ENCODE results near the gene RRAD. TPM values are rescaled to one million over a fixed set of nuclear protein-coding genes. Genes with fewer than 3 reads are reported as not detected.

The RRAD gene
- total RNA-seq, 2 experiments from 2014 or later, result 0.34 TPM; not detected in 1

DNA sequence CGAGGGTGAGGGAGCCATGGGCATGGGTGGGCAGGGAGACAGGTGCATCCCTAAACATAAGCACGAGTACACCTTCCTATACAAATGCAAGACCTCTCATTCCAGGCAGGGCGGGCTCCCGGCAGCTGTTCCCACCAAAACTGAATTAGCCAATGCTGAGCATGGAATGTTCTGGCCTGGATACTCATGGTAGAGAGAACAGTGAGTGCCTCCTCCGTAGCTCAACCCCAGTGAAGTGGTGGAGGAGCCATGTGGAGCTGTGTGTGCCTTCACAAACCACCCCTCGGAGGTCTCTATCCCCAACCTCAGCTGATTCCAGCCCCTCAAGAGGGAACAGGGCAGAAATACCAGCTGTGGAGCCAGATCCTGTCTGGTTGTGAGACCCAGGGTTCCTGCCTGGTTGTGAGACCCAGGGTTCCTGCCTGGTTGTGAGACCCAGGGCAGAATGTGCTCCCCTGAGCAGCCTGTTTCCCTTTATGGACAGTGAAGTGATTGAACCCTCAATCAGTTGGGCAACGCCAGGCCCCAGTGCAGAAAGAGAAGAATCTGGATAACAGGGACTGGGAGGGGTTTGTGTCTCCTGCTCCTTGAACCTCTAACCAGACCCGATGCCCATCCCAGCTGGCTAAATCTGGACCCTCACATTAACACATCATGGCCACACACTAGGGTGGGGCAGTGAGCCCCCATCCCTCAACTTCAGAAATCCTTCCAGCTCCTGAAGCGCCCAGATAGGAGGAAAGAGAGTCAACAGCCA is 4.2 kb downstream of the RRAD start:
- DNase-seq (no peak), ATAC-seq (no peak)
- Mint-ChIP-seq H3K36me3 (ENCODE audit: low read depth) (no peaks in the 10 kb centered on the region), H3K9me3 (ENCODE audit: insufficient read depth) (no peaks in the 10 kb centered on the region), H3K27me3 (ENCODE audit: low read depth) (peaks cover 36% of the 10 kb centered on the region), H3K4me1 (ENCODE audit: low read depth) (peaks cover 11% of the 10 kb centered on the region), H3K27ac (no peak overlapping the region), H3K4me3 (no peak overlapping the region)
- POLR2A ChIA-PET, result interaction anchor here (1.2 kb wide), 1 partner anchor 12 kb away, joined by 3 read pairs; no protein-coding TSS in a partner anchor
- CTCF ChIA-PET, result no interaction called here

GRCh38 chr16:66920299-66920590 is 5.1 kb downstream of the RRAD start:
- Mint-ChIP-seq H3K36me3 (ENCODE audit: low read depth) (no peaks in the 10 kb centered on the region), H3K4me3 (no peak overlapping the region), H3K27ac (no peak overlapping the region), H3K9me3 (ENCODE audit: insufficient read depth) (no peaks in the 10 kb centered on the region), H3K4me1 (ENCODE audit: low read depth) (peaks cover 4% of the 10 kb centered on the region), H3K27me3 (ENCODE audit: low read depth) (peaks cover 28% of the 10 kb centered on the region)
- DNase-seq (no peak), ATAC-seq (no peak)
- CTCF ChIA-PET, result interaction anchor here (1.9 kb wide), 1 partner anchor 25 kb away, joined by 7 read pairs; no protein-coding TSS in a partner anchor
- POLR2A ChIA-PET, result no interaction called here

DNA sequence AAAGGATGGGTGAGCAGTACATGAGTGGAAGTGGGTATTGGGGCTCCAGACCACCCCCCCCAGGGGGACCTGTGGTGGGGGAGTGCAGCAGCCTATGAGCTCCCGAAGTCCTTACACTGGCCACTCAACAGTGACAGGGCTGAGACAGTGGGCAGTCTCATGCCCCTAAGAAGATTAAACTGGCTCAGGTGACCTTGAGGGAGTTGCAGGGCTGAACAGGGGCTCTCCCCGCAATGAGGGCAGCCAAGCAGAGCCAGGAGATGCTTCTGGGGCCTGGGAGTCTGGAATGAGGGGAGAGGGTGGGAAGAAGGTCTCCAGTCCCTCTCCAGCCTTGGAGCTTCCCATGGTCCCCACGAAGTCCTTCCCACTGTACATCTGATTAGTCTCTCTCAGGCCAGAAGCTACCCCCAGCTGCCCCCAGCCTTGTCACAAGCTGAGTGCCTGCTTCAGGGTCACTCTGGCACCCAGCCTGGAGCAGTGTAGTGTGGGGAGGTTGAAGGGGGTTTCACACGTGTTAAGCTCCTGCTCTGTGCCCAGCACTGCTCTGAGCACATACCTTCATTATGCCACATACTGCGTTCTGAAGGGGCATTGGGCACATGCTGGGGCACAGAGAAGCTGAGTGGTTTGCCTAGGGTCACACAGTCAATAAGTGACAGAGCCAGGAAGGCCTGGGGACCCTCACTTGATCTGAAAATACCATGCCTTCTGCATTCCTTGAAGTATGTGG is 5.6 kb downstream of the RRAD start:
- Mint-ChIP-seq H3K4me1 (ENCODE audit: low read depth) (peaks cover 4% of the 10 kb centered on the region), H3K4me3 (no peak overlapping the region), H3K27me3 (ENCODE audit: low read depth) (peaks cover 26% of the 10 kb centered on the region), H3K36me3 (ENCODE audit: low read depth) (no peaks in the 10 kb centered on the region), H3K9me3 (ENCODE audit: insufficient read depth) (no peaks in the 10 kb centered on the region), H3K27ac (no peak overlapping the region)
- ChIA-PET CTCF (interaction anchor here (1.9 kb wide), 1 partner anchor 24 kb away, joined by 7 read pairs; no protein-coding TSS in a partner anchor), POLR2A (interaction anchor here (0.8 kb wide), 1 partner anchor 14 kb away, joined by 3 read pairs; no protein-coding TSS in a partner anchor)
- DNase-seq (no peak), ATAC-seq (no peak)

GRCh38 chr16:66918803-66919568 is 6.3 kb downstream of the RRAD start, which contains the start of gene CDH16:
CDH16 (minus strand) TSS chr16:66918885; CDS start chr16:66918065, 820 bp downstream.
- H3K27ac Mint-ChIP-seq, result no peak within 1 kb of the TSS
- ChIA-PET POLR2A (interaction anchor here (0.6 to 0.8 kb wide), 3 partner anchors 8 to 15 kb away, joined by 3 read pairs; no protein-coding TSS in a partner anchor), CTCF (interaction anchor here (1.9 to 3.2 kb wide), 2 partner anchors 10 to 24 kb away, joined by 7 to 12 read pairs; no protein-coding TSS in a partner anchor)
- no peak for ATAC-seq
- no peak for DNase-seq
- H3K9me3 Mint-ChIP-seq (ENCODE audit: insufficient read depth), result no peaks in the 10 kb centered on the region
- H3K4me1 Mint-ChIP-seq (ENCODE audit: low read depth), result peaks cover 2% of the 10 kb centered on the region
- H3K4me3 Mint-ChIP-seq, result no peak within 1 kb of the TSS
- H3K36me3 Mint-ChIP-seq (ENCODE audit: low read depth), result no peaks in the 10 kb centered on the region
- peaks cover 20% of the 10 kb centered on the region for H3K27me3 Mint-ChIP-seq (ENCODE audit: low read depth)

GRCh38 chr16:66918355-66918754 is 7.0 kb downstream of the RRAD start:
- ChIA-PET POLR2A (interaction anchor here (0.6 to 0.8 kb wide), 3 partner anchors 9 to 130 kb away, joined by 3 read pairs; no protein-coding TSS in a partner anchor), CTCF (interaction anchor here (3.2 kb wide), 1 partner anchor 10 kb away, joined by 12 read pairs; no protein-coding TSS in a partner anchor)
- Mint-ChIP-seq H3K9me3 (ENCODE audit: insufficient read depth) (no peaks in the 10 kb centered on the region), H3K4me3 (no peak overlapping the region), H3K27ac (no peak overlapping the region), H3K27me3 (ENCODE audit: low read depth) (peaks cover 14% of the 10 kb centered on the region), H3K36me3 (ENCODE audit: low read depth) (no peaks in the 10 kb centered on the region), H3K4me1 (ENCODE audit: low read depth) (no peaks in the 10 kb centered on the region)
- DNase-seq (no peak), ATAC-seq (no peak)

DNA sequence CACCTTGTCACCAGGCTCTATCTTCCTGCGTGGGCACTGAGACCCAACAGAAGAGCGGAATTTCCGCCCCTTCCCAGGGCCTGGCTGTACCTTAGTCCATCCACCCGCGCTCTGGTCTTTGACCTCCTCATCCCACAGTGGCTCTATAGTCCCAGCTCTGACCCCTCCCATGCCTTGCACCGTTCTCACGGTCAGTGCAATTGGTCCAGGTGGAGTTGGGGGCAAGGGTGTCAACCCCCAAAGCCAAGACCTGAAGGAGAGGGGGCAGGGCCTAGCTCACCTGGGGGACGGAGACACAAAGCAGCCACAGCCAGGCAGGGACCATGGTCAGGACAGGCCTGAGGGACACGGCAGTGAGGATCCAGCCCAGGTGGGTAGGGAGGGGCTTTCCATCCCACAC is 7.6 kb downstream of the RRAD start:
- H3K27ac Mint-ChIP-seq, result no peak overlapping the region
- H3K36me3 Mint-ChIP-seq (ENCODE audit: low read depth), result no peaks in the 10 kb centered on the region
- ChIA-PET CTCF (interaction anchor here (3.2 kb wide), 1 partner anchor 11 kb away, joined by 12 read pairs; no protein-coding TSS in a partner anchor), POLR2A (interaction anchor here (0.6 to 0.8 kb wide), 2 partner anchors 12 to 130 kb away, joined by 3 read pairs; no protein-coding TSS in a partner anchor)
- H3K27me3 Mint-ChIP-seq (ENCODE audit: low read depth), result peaks cover 9% of the 10 kb centered on the region
- H3K4me1 Mint-ChIP-seq (ENCODE audit: low read depth), result no peaks in the 10 kb centered on the region
- no peak overlapping the region for H3K4me3 Mint-ChIP-seq
- no peaks in the 10 kb centered on the region for H3K9me3 Mint-ChIP-seq (ENCODE audit: insufficient read depth)
- no peak for ATAC-seq
- no peak for DNase-seq

DNA sequence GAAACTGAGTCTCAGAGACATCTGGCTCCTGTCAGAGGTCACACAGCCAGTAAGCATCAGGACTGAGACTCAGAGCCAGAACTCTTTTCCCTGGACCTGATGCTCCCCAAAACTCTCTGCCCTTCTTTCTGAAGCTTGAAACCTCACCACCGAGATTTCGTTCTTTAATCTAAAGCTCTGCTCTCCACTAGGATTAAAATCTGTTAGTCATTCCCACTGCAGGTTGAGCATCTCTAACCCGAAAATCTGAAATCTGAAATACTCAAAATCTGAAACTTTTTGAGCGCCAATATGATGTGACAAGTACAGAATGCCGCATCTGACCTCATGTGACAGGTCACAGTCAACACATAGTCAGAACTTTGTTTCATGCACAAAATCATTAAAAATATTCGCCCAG is 8.8 kb downstream of the RRAD start:
- no peaks in the 10 kb centered on the region for H3K36me3 Mint-ChIP-seq (ENCODE audit: low read depth)
- no peaks in the 10 kb centered on the region for H3K4me1 Mint-ChIP-seq (ENCODE audit: low read depth)
- CTCF ChIA-PET, result interaction anchor here (0.6 to 3.2 kb wide), 3 partner anchors 12 to 43 kb away, joined by 3 to 12 read pairs (median 4); no protein-coding TSS in a partner anchor
- H3K4me3 Mint-ChIP-seq, result no peak overlapping the region
- no peak for DNase-seq
- POLR2A ChIA-PET, result no interaction called here
- H3K9me3 Mint-ChIP-seq (ENCODE audit: insufficient read depth), result no peaks in the 10 kb centered on the region
- ATAC-seq, result no peak
- peaks cover 9% of the 10 kb centered on the region for H3K27me3 Mint-ChIP-seq (ENCODE audit: low read depth)
- H3K27ac Mint-ChIP-seq, result no peak overlapping the region

- ChIA-PET CTCF (no interaction called here), POLR2A (no interaction called here)
- ATAC-seq (no peak), DNase-seq (no peak)
- Mint-ChIP-seq H3K27me3 (ENCODE audit: low read depth) (peaks cover 2% of the 10 kb centered on the region), H3K36me3 (ENCODE audit: low read depth) (no peaks in the 10 kb centered on the region), H3K4me1 (ENCODE audit: low read depth) (no peaks in the 10 kb centered on the region), H3K27ac (no peak overlapping the region), H3K4me3 (no peak overlapping the region), H3K9me3 (ENCODE audit: insufficient read depth) (no peaks in the 10 kb centered on the region)
Measured at GRCh38 chr16:66915041-66915440, 10.3 kb downstream of the RRAD start.

- CTCF ChIA-PET, result no interaction called here
- Mint-ChIP-seq H3K36me3 (ENCODE audit: low read depth) (no peaks in the 10 kb centered on the region), H3K4me1 (ENCODE audit: low read depth) (no peaks in the 10 kb centered on the region), H3K4me3 (no peak overlapping the region), H3K27ac (no peak overlapping the region), H3K27me3 (ENCODE audit: low read depth) (peaks cover 2% of the 10 kb centered on the region), H3K9me3 (ENCODE audit: insufficient read depth) (no peaks in the 10 kb centered on the region)
- POLR2A ChIA-PET, result no interaction called here
- ATAC-seq, result no peak
- DNase-seq, result no peak
Measured at GRCh38 chr16:66914541-66914940, 10.8 kb downstream of the RRAD start.

- DNase-seq (no peak), ATAC-seq (no peak)
- Mint-ChIP-seq H3K4me1 (ENCODE audit: low read depth) (no peaks in the 10 kb centered on the region), H3K27ac (no peak overlapping the region), H3K9me3 (ENCODE audit: insufficient read depth) (no peaks in the 10 kb centered on the region), H3K27me3 (ENCODE audit: low read depth) (peaks cover 2% of the 10 kb centered on the region), H3K36me3 (ENCODE audit: low read depth) (no peaks in the 10 kb centered on the region), H3K4me3 (no peak overlapping the region)
- ChIA-PET CTCF (no interaction called here), POLR2A (no interaction called here)
Measured at GRCh38 chr16:66913711-66914110, 11.6 kb downstream of the RRAD start.

DNA sequence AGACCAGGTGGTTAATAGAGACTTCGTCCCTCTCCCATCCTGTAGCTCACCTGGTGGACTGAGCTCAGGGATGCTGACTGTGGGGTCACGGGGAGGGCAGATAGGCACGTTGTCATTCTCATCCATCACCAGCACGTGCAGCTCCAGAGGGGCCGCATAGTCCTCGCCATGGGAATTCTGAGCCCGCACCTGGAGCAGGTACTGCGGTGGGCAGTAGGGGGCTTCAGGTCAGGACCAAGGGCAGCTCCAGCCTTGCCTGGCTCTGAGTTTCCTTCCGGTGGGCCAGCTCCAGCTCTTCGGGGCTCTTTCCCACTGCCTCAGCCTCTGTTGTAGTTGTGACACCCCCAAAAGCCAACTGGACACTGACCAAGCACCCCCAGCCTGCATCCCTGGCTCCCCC is 12.3 kb downstream of the RRAD start:
- DNase-seq (no peak), ATAC-seq (no peak)
- Mint-ChIP-seq H3K4me3 (no peak overlapping the region), H3K36me3 (ENCODE audit: low read depth) (no peaks in the 10 kb centered on the region), H3K27ac (no peak overlapping the region), H3K4me1 (ENCODE audit: low read depth) (no peaks in the 10 kb centered on the region), H3K27me3 (ENCODE audit: low read depth) (peaks cover 2% of the 10 kb centered on the region), H3K9me3 (ENCODE audit: insufficient read depth) (no peaks in the 10 kb centered on the region)
- ChIA-PET CTCF (interaction anchor here (0.7 kb wide), 1 partner anchor 18 kb away, joined by 3 read pairs; no protein-coding TSS in a partner anchor), POLR2A (no interaction called here)
